ENCODE data around the gene DACH2.

The DACH2 gene

GRCh38 chrX:86421771-86422170 lies 273.5 kb downstream of the DACH2 start:
- Histone ChIP-seq H3K9me2 (ENCODE audit: low read depth, low read length) (no peaks in the 10 kb centered on the region), H3F3A (ENCODE audit: insufficient read depth, low read length) (no peaks in the 10 kb centered on the region), H3K27me3 (ENCODE audit: insufficient read depth, low read length) (no peaks in the 10 kb centered on the region), H3K27ac (ENCODE audit: low read depth, low read length, poor library complexity, severe bottlenecking) (no peak overlapping the region), H4K20me1 (ENCODE audit: insufficient read depth, low read length) (no peaks in the 10 kb centered on the region), H3K36me3 (ENCODE audit: insufficient read depth, low read length) (no peaks in the 10 kb centered on the region), H3K4me2 (ENCODE audit: low read length) (no peak overlapping the region), H3K9ac (ENCODE audit: low read length) (no peak overlapping the region), H3K4me3 (ENCODE audit: low read depth, low read length, poor library complexity, severe bottlenecking) (no peak overlapping the region), H3K4me1 (ENCODE audit: insufficient read depth, low read length, severe bottlenecking) (no peaks in the 10 kb centered on the region), H2AFZ (ENCODE audit: low read length) (no peak overlapping the region), H3K79me2 (ENCODE audit: insufficient read depth, low read length) (no peaks in the 10 kb centered on the region), H3K9me3 (ENCODE audit: low read length) (no peaks in the 10 kb centered on the region)
- TF ChIP-seq EZH2 (IDR thresholded peaks at IDR 0.05; ENCODE audit: borderline replicate concordance, low read length) (no peak), CTCF (IDR thresholded peaks at IDR 0.05; ENCODE audit: low read length) (no peak)

GRCh38 chrX:86436116-86436515 lies 287.9 kb downstream of the DACH2 start:
- Histone ChIP-seq H2AFZ (ENCODE audit: low read length) (no peak overlapping the region), H3K9ac (ENCODE audit: low read length) (no peak overlapping the region), H3K9me2 (ENCODE audit: low read depth, low read length) (no peaks in the 10 kb centered on the region), H3K79me2 (ENCODE audit: insufficient read depth, low read length) (no peaks in the 10 kb centered on the region), H3K9me3 (ENCODE audit: low read length) (no peaks in the 10 kb centered on the region), H3K36me3 (ENCODE audit: insufficient read depth, low read length) (no peaks in the 10 kb centered on the region), H4K20me1 (ENCODE audit: insufficient read depth, low read length) (no peaks in the 10 kb centered on the region), H3K4me1 (ENCODE audit: insufficient read depth, low read length, severe bottlenecking) (no peaks in the 10 kb centered on the region), H3K27me3 (ENCODE audit: insufficient read depth, low read length) (no peaks in the 10 kb centered on the region), H3K27ac (ENCODE audit: low read depth, low read length, poor library complexity, severe bottlenecking) (no peak overlapping the region), H3F3A (ENCODE audit: insufficient read depth, low read length) (no peaks in the 10 kb centered on the region), H3K4me3 (ENCODE audit: low read depth, low read length, poor library complexity, severe bottlenecking) (no peak overlapping the region), H3K4me2 (ENCODE audit: low read length) (no peak overlapping the region)
- TF ChIP-seq EZH2 (IDR thresholded peaks at IDR 0.05; ENCODE audit: borderline replicate concordance, low read length) (no peak), CTCF (IDR thresholded peaks at IDR 0.05; ENCODE audit: low read length) (no peak)

GRCh38 chrX:86455495-86455894 lies 307.2 kb downstream of the DACH2 start:
- H3K4me2 ChIP-seq (ENCODE audit: low read length), result no peak overlapping the region
- H3K36me3 ChIP-seq (ENCODE audit: insufficient read depth, low read length), result no peaks in the 10 kb centered on the region
- no peak for TF ChIP-seq EZH2 (IDR thresholded peaks at IDR 0.05; ENCODE audit: borderline replicate concordance, low read length)
- TF ChIP-seq CTCF (IDR thresholded peaks at IDR 0.05; ENCODE audit: low read length), result no peak
- no peaks in the 10 kb centered on the region for H3K9me2 ChIP-seq (ENCODE audit: low read depth, low read length)
- H3K4me1 ChIP-seq (ENCODE audit: insufficient read depth, low read length, severe bottlenecking), result no peaks in the 10 kb centered on the region
- H3K27me3 ChIP-seq (ENCODE audit: insufficient read depth, low read length), result no peaks in the 10 kb centered on the region
- H4K20me1 ChIP-seq (ENCODE audit: insufficient read depth, low read length), result no peaks in the 10 kb centered on the region
- H3K4me3 ChIP-seq (ENCODE audit: low read depth, low read length, poor library complexity, severe bottlenecking), result no peak overlapping the region
- no peak overlapping the region for H2AFZ ChIP-seq (ENCODE audit: low read length)
- H3K27ac ChIP-seq (ENCODE audit: low read depth, low read length, poor library complexity, severe bottlenecking), result no peak overlapping the region
- no peak overlapping the region for H3K9ac ChIP-seq (ENCODE audit: low read length)
- H3K79me2 ChIP-seq (ENCODE audit: insufficient read depth, low read length), result no peaks in the 10 kb centered on the region
- no peaks in the 10 kb centered on the region for H3F3A ChIP-seq (ENCODE audit: insufficient read depth, low read length)
- H3K9me3 ChIP-seq (ENCODE audit: low read length), result no peaks in the 10 kb centered on the region

Data from OCI-LY1 (cell line).